IPS DF 6.9 (cell line): ENCODE measurements around the gene NT5C3A.

Experiments
- DNase-seq: peaks from one replicate; pipeline ENCODE4 v3.0.0-alpha.2; 2013; ENCODE audit warnings: low read depth, low spot score
- H3K27ac ChIP-seq: one replicate; pipeline ENCODE4 v1.5.1; 2013; ENCODE audit warnings: low read length, control low read depth
- H3K27me3 ChIP-seq: 2 replicates; pipeline ENCODE4 v1.6.1; 2013; ENCODE audit warnings: mild to moderate bottlenecking, low read length; ENCODE audit not compliant: control insufficient read depth, insufficient read depth
- H3K36me3 ChIP-seq: 2 replicates; pipeline ENCODE4 v1.6.1; 2013; ENCODE audit warnings: low read length; ENCODE audit not compliant: control insufficient read depth, insufficient read depth
- H3K4me1 ChIP-seq: 2 replicates; pipeline ENCODE4 v1.6.1; 2013; ENCODE audit warnings: low read length; ENCODE audit not compliant: control insufficient read depth, insufficient read depth
- H3K4me3 ChIP-seq: 2 replicates; pipeline ENCODE4 v1.5.1; 2013; ENCODE audit warnings: mild to moderate bottlenecking, low read length
- H3K9me3 ChIP-seq: 2 replicates; pipeline ENCODE4 v1.6.1; 2013; ENCODE audit warnings: low read length, inconsistent platforms; ENCODE audit not compliant: control insufficient read depth, insufficient read depth
- WGBS: extraction: QIAGEN DNeasy Blood & Tissue Kit; methylation state at CpG from one replicate; pipeline ENCODE4 v1.1.7; 2013; ENCODE audit warnings: mixed read lengths, missing lambda C conversion rate; ENCODE audit not compliant: insufficient read length, insufficient coverage; 5-methylcytosine and 5-hydroxymethylcytosine counted together

NT5C3A gene

DNA sequence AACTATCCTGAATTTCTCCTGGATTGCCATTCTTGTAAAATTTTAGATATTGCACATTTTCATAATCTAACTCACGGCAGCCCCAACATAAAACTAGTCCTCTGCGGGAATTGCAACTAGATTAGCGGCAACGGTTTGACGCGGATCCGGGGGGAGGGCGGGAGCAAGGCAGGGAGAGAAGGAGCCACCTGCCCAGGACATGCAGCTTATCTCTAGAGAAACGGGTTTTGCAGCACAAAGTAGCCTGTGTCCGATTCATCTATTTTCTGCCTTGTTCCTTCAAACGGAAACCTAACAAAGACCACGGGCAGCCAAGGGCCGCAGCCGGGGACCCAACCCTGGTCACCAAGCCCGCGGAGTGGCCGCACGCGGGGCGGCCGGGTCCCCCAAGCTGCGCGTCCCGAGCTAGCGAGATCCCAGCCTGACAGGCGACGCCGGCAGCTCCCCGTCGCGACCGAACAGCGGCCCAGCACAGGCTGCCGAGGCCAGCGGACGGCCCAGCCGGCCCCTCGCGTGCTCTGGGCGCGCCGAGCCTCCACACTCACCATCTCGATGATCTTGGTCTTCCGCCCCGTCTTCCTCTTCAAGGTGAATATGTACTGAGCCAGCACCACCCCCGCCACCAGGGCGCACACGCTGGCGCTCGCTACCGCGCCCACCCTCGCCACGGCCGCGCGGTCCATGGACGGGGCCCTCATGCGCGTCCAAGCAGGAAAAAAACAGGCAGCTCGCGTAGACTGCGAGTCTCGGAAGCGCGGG lies at the start of gene NT5C3A:
Gene NT5C3A, minus strand, starts transcription at position 754 of the 759 bp plus-strand sequence. Its CDS starts 71 bp downstream, at position 683.
- H3K4me1 ChIP-seq, result no peaks in the 10 kb centered on the region
- no peaks in the 10 kb centered on the region for H3K36me3 ChIP-seq
- H3K27ac ChIP-seq, result no peak within 1 kb of the TSS
- no peak for DNase-seq
- peak within 1 kb of the TSS; percentile 60 for H3K4me3 ChIP-seq
- H3K9me3 ChIP-seq, result no peaks in the 10 kb centered on the region
- no CpG with 5 or more reads among the region's 66 CpGs for WGBS
- H3K27me3 ChIP-seq, result no peaks in the 10 kb centered on the region

DNA sequence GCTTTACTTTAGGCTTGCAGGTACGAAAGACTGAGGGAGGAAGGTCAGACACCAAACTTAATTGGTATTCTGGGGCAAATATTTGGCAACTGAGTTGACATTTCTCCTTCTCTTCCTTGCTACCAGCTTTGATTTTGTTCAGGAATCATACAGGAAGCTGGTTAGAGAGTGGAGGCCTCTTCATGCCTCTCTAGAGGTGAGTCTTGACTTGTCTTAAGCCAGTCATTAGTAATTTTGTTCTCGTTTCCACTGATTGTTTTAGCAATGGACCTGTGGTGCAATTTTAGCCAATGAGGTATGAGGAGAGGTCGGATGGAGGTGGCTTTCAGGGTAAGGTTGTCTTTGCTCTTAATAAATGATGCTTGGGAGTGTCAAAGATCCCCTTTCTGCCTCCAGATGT lies 49.0 kb upstream of the NT5C3A start:
- DNase-seq, result no peak
- Histone ChIP-seq H3K4me3 (no peak overlapping the region), H3K27me3 (no peaks in the 10 kb centered on the region; the same call in 1 of the 2 replicates), H3K27ac (no peak overlapping the region), H3K36me3 (no peaks in the 10 kb centered on the region; the same call in 1 of the 2 replicates), H3K9me3 (no peaks in the 10 kb centered on the region), H3K4me1 (no peaks in the 10 kb centered on the region; the same call in 1 of the 2 replicates)
- WGBS, result no CpG with 5 or more reads among the region's 3 CpGs

DNA sequence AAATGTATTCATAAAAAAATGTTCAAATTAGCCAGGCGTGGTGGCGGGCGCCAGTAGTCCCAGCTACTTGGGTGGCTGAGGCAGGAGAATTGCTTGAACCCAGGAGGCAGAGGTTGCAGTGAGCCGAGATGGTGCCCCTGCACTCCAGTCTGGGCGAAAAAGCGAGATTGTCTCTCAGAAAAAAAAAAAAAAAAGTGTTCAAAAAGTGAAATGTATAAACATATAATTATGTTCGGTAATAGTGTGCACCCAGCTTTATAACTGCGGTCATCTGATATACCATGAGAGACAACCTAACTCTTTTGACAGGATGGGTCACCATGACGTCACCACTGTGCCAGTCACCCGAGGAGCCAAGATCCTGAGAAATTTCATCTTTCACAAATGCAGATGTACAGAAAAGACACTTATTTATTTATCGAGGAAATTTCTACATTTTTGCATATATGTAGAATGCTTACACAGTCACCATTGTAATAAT lies 47.2 kb upstream of the NT5C3A start:
- no CpG with 5 or more reads among the region's 11 CpGs for WGBS
- Histone ChIP-seq H3K27me3 (no peaks in the 10 kb centered on the region; the same call in 1 of the 2 replicates), H3K4me1 (no peaks in the 10 kb centered on the region; the same call in 1 of the 2 replicates), H3K4me3 (peak overlapping the region; percentile 31; the same call in 1 of the 2 replicates), H3K36me3 (no peaks in the 10 kb centered on the region; the same call in 1 of the 2 replicates), H3K27ac (no peak overlapping the region), H3K9me3 (no peaks in the 10 kb centered on the region)
- DNase-seq, result no peak

DNA sequence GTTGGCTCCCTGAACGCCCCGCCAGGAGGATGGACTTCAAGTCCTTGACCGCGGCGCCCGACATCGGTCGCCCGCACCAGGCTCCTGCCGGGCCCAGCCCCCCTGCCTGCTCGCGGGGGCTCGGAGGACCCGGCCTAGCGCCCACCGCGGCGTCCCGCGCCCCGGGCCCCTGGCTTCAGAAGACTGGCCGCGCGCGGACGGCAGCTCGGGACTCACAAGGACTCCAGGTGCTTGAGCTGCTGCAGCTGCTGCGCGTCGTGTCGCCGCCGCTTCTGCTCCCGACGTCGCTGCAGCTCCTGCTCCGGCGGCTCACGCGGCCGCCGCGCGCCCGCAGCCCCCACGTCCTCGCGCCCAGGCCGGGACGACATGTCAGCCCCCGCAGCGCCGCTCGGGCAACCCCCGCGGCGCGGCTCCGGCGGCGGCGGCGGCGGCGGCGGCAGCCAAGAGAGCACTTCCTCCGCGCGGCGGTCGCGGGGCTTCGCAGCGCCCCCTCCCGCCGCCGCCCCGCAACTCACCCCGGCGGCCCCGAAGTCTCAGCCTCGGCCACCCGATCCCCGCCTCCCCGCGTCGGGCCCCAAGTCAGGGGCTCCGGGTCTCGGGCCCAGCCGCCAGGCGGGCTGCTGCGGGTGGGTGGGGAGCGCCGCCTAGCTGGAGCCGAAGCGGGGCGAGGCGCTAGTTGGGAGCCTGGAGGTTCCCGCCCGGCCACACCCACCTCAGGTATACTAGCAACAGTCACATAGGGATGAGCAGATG lies 46.6 kb upstream of the NT5C3A start, which contains the start of gene RP9:
Gene RP9, minus strand, starts transcription at position 400 of the 753 bp plus-strand sequence. Its CDS starts 32 bp downstream, at position 368.
- WGBS, result no CpG with 5 or more reads among the region's 100 CpGs
- Histone ChIP-seq H3K36me3 (no peaks in the 10 kb centered on the region; the same call in 1 of the 2 replicates), H3K27me3 (no peaks in the 10 kb centered on the region; the same call in 1 of the 2 replicates), H3K27ac (no peak within 1 kb of the TSS), H3K9me3 (no peaks in the 10 kb centered on the region), H3K4me3 (peak within 1 kb of the TSS; percentile 93), H3K4me1 (no peaks in the 10 kb centered on the region; the same call in 1 of the 2 replicates)
- DNase-seq, result peak; percentile 75

DNA sequence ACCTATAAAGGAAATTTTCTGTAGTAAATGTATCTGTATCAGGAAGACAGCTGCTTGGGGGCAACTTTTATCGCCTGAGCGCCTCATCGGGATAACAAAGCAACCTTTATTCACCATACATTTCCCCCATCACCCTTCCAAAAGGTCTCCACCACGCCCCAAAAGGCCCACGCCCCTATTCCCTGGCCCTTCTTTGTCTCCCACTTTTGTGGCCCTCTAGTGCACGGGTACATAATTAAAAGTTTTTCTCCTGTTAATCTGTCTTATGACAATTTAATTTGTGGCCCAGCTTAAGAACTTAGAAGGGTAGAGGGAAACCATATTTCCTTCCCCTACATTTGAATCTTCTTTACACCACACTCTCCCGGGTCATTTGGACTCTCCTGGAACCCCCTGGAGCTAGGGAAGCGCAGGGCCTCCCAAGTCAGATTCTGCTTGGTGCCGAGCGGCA lies 46.0 kb upstream of the NT5C3A start:
- Histone ChIP-seq H3K4me3 (peak overlapping the region; percentile 93), H3K27me3 (no peaks in the 10 kb centered on the region; the same call in 1 of the 2 replicates), H3K4me1 (no peaks in the 10 kb centered on the region; the same call in 1 of the 2 replicates), H3K9me3 (no peaks in the 10 kb centered on the region), H3K36me3 (no peaks in the 10 kb centered on the region; the same call in 1 of the 2 replicates), H3K27ac (no peak overlapping the region)
- no peak for DNase-seq
- WGBS, result no CpG with 5 or more reads among the region's 10 CpGs

DNA sequence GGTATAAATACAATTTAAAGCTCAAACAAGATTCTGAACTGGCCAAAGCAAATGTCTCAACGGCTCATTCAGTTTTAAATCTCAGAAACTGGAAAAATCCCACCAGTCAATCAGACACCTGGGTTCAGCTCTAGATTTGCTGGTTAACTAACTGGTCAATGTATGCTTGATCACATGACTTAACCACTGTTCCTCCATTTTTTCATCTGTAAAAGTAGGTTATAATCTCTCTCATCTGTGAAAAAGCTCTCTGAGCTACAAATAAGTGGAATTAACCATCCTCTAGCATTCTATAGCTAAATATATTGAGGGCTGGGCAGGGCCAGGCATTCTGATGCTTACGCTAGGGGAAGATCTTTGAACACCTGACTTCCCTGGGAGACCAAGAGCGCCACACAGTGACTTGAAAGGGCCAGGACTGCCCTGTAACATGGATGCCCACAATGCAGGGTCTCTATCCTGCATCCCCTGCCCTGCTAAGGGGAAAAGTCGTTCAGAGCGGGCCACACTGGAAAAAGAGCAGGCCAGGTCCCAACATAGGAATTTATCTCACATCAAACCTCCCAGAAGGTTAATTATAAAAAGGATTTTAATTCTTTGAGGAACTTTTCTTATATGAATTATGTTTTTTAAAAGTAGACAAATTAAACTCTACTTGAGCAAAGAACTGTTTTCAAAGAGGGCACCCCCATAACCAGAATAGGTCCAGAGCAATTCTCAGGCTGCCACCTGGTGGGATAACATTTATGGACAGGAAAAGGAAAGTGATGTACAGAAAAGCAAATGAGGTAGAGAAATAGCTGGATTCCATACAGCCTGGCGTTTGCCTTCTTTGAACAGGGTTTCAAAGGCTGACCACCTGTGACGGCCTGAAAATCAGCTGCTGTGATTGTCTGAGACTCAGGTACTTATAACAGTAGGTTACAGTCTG lies 44.8 kb upstream of the NT5C3A start:
- H3K27ac ChIP-seq, result no peak overlapping the region
- no peaks in the 10 kb centered on the region; the same call in 1 of the 2 replicates for H3K36me3 ChIP-seq
- no peaks in the 10 kb centered on the region; the same call in 1 of the 2 replicates for H3K4me1 ChIP-seq
- no peak overlapping the region for H3K4me3 ChIP-seq
- WGBS, result no CpG with 5 or more reads among the region's 7 CpGs
- DNase-seq, result peak; percentile 35
- H3K9me3 ChIP-seq, result no peaks in the 10 kb centered on the region
- no peaks in the 10 kb centered on the region; the same call in 1 of the 2 replicates for H3K27me3 ChIP-seq

DNA sequence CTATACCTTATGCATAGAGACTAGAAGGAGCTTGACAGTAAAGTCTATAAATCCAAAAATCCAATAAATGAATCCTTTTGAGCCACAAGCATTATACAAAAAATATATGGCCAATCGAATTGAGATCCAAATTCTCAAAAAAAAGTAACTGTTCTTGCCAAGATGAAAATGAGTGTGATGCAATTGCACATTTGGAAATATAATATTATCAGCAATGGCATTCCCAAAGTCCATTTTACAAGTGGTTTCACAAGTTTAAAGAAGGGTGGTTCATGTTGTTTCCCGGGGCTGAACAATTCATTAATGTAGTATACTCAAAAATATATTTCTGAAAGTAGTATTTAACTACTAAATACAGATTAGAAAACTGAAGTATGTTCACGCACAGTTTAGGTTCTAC lies 39.3 kb upstream of the NT5C3A start:
- no CpG with 5 or more reads among the region's 3 CpGs for WGBS

DNA sequence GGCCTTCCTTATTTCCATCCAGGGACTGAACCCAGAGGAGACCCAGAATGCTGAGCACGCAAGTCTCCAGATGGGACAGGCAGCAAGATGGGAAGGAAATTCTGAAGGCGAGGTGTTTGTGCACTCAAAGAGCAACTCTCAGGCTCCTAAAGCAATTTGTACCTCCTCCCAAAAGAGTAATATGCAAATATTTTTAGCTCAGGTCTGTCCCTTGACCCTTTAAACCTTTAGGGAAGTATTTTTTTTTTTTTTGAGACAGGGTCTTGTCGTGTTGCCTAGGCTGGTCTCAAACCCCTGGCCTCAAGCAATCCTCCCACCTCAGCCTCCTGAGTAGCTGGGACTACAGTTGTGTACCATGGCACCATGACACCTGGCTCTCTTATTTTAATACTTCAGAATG lies 38.2 kb upstream of the NT5C3A start:
- Histone ChIP-seq H3K4me3 (no peak overlapping the region), H3K9me3 (no peaks in the 10 kb centered on the region), H3K27me3 (no peaks in the 10 kb centered on the region), H3K27ac (no peak overlapping the region), H3K36me3 (peaks cover 2% of the 10 kb centered on the region; the same call in 1 of the 2 replicates), H3K4me1 (no peaks in the 10 kb centered on the region)
- DNase-seq, result no peak
- WGBS, result no CpG with 5 or more reads among the region's 3 CpGs

More for the DNA sequence above, 39.3 kb upstream of the NT5C3A start:
- H3K36me3 ChIP-seq, result peaks cover 2% of the 10 kb centered on the region; the same call in 1 of the 2 replicates
- H3K9me3 ChIP-seq, result no peaks in the 10 kb centered on the region
- H3K4me3 ChIP-seq, result no peak overlapping the region
- H3K4me1 ChIP-seq, result no peaks in the 10 kb centered on the region
- H3K27me3 ChIP-seq, result no peaks in the 10 kb centered on the region
- no peak overlapping the region for H3K27ac ChIP-seq
- DNase-seq, result no peak

DNA sequence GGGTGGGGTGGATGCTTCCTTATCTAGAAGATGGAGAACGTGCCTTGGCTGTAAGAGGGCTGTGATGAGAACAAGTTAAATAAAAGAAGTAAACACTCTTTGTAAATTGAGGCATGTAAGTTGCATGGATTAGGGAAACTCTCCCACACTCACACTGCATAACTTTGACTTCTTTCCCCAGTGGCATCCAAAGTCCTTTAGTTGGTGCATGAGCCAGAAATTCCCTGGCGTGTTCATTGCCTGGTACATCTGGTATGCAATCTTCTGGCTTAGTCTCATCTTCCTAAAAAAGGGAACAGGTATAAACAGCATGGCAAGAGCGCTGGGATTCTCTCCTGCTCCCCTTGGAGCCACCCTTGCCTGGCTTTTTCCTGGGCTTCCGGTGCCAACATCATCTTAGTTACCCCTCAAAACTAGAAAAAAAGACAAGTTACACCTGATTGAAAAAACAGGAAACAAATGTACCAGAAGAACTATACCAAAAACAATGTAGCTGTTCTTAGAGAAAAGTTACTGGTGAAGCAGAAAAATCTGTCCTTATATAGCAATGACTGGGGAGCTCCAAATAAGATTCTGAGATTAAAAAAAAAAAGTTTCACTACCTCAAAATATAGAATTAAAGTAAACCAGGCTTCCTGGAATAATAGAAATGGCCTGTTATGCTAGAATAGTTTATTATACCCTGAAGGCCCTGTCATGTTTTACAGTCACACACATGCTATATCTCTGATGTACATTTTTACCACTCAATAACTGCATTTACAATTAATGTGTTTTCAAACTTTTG lies 36.8 kb upstream of the NT5C3A start:
- Histone ChIP-seq H3K9me3 (no peaks in the 10 kb centered on the region), H3K27ac (no peak overlapping the region), H3K27me3 (no peaks in the 10 kb centered on the region), H3K4me3 (no peak overlapping the region), H3K4me1 (no peaks in the 10 kb centered on the region), H3K36me3 (peaks cover 2% of the 10 kb centered on the region; the same call in 1 of the 2 replicates)
- WGBS, result no CpG with 5 or more reads among the region's 4 CpGs
- DNase-seq, result no peak
